Esophagus muscularis mucosa (tissue), 4 donors: Measurements from ENCODE around the gene THRB. TPM values are rescaled to one million over a fixed set of nuclear protein-coding genes. Genes with fewer than 3 reads are reported as not detected.

ENCODE experiments used
- DNase-seq: peaks from one replicate; pipeline ENCODE4 v3.0.0-alpha.2; 2017; ENCODE audit errors: extremely low spot score
- H3K27ac ChIP-seq, 4 donors: fragments of 200-600 bp; sonication (generic); replicated peaks in 1 of 4; 1 replicate in 3 of 4; 2 replicates in 1 of 4; pipeline ENCODE4 v1.5.1; 2016 to 2019; ENCODE audit warnings: mild to moderate bottlenecking in 1 of 4
- H3K27me3 ChIP-seq, 4 donors: fragments of 200-600 bp; sonication (generic); one replicate each; pipeline versions ENCODE4 v1.5.1 to v1.6.0; 2016 to 2019
- H3K36me3 ChIP-seq, 4 donors: fragments of 200-600 bp; sonication (generic); one replicate each; pipeline ENCODE4 v1.5.1; 2016 to 2019
- H3K4me1 ChIP-seq, 4 donors: fragments of 200-600 bp; sonication (generic); one replicate each; pipeline ENCODE4 v1.5.1; 2016 to 2019
- H3K4me3 ChIP-seq, 4 donors: fragments of 200-600 bp; sonication (generic); 1 replicate in 2 of 4; 2 replicates in 2 of 4; pipeline ENCODE4 v1.5.1; 2016 to 2019; ENCODE audit warnings: mild to moderate bottlenecking in 4 of 4, moderate library complexity in 1 of 4
- H3K9me3 ChIP-seq, 4 donors: fragments of 200-600 bp; sonication (generic); 1 replicate in 3 of 4; 2 replicates in 1 of 4; pipeline ENCODE4 v1.5.1; 2016 to 2019
- CTCF ChIP-seq, 3 experiments: fragments of 200-600 bp in 2 of 3; fragments of 450-650 bp in 1 of 3; sonication (generic) in 2 of 3; IDR thresholded peaks; one replicate each; pipeline ENCODE4 v1.5.1; 2017 to 2019; ENCODE audit warnings: antibody characterized with exemption in 3 of 3, mild to moderate bottlenecking in 2 of 3, moderate library complexity in 1 of 3
- EP300 ChIP-seq: sonication (generic); formaldehyde crosslinking; IDR thresholded peaks from one replicate; pipeline ENCODE4 v1.6.1; 2017; ENCODE audit warnings: antibody characterized with exemption
- POLR2A ChIP-seq: fragments of 450-650 bp; IDR thresholded peaks from one replicate; pipeline ENCODE4 v1.6.1; 2017; ENCODE audit warnings: antibody characterized with exemption, moderate library complexity, mild to moderate bottlenecking, low read depth
- POLR2AphosphoS5 ChIP-seq, 2 donors: sonication (generic); formaldehyde crosslinking; IDR thresholded peaks; one replicate each; pipeline ENCODE4 v1.6.1; 2017; ENCODE audit warnings: antibody characterized with exemption in 2 of 2
- WGBS: methylation state at CpG from one replicate; pipeline ENCODE4 v1.1.5; 2018; 5-methylcytosine and 5-hydroxymethylcytosine counted together
- intact Hi-C: fragments of 100-400 bp; cut with DNase I; formaldehyde crosslinking; loops from one replicate; pipeline ENCODE4 v1.15.1; 2023
- total RNA-seq, 4 donors: library from RNA; depleted of rRNA; stranded (reverse); fragments of >200 nt; gene quantifications; one replicate each; pipeline versions ENCODE4 v1.1.0 to v1.2.1, GENCODE V29; 2016

Gene THRB
- total RNA-seq, 4 donors from 2014 or later = 31.5 to 68.6 (median 39.3) TPM

GRCh38 chr3:24349367-24350019 lies 145.2 kb downstream of the THRB start:
- no peak overlapping the region for H3K27ac ChIP-seq
- H3K4me1 ChIP-seq = peaks cover 22 to 38% (median 34%) of the 10 kb centered on the region in 4 donors
- intact Hi-C loops = no loop called here
- no peak for TF ChIP-seq CTCF (IDR thresholded peaks at IDR 0.05)
- no peak for TF ChIP-seq EP300
- TF ChIP-seq POLR2A = no peak
- TF ChIP-seq POLR2AphosphoS5 (IDR thresholded peaks at IDR 0.05) = no peak
- DNase-seq = no peak
- H3K27me3 ChIP-seq = no peaks in the 10 kb centered on the region
- no peaks in the 10 kb centered on the region for H3K9me3 ChIP-seq
- WGBS = 85% methylated on average over 1 of the region's 1 CpG
- no peaks in the 10 kb centered on the region for H3K36me3 ChIP-seq
- H3K4me3 ChIP-seq = no peak overlapping the region

- intact Hi-C loops = no loop called here
- Histone ChIP-seq H3K27ac (no peak overlapping the region), H3K27me3 (no peaks in the 10 kb centered on the region), H3K4me3 (no peak overlapping the region), H3K4me1 (peaks cover 22 to 47% (median 39%) of the 10 kb centered on the region in 4 donors), H3K9me3 (no peaks in the 10 kb centered on the region), H3K36me3 (no peaks in the 10 kb centered on the region)
- no peak for DNase-seq
- WGBS = 92% methylated on average over 4 of the region's 4 CpGs
- TF ChIP-seq CTCF (IDR thresholded peaks at IDR 0.05) = no peak
- TF ChIP-seq POLR2A = no peak
- TF ChIP-seq EP300 = no peak
- TF ChIP-seq POLR2AphosphoS5 (IDR thresholded peaks at IDR 0.05) = no peak
These were observed 146.3 kb downstream of the THRB start for GRCh38 chr3:24348348-24348747.

- H3K27ac ChIP-seq = peak overlapping the region in 1 of 4 donors; percentile 11
- H3K27me3 ChIP-seq = no peaks in the 10 kb centered on the region
- no peaks in the 10 kb centered on the region for H3K9me3 ChIP-seq
- peaks cover 9 to 40% (median 36%) of the 10 kb centered on the region in 4 donors for H3K4me1 ChIP-seq
- H3K36me3 ChIP-seq = no peaks in the 10 kb centered on the region
- intact Hi-C loops = no loop called here
- H3K4me3 ChIP-seq = no peak overlapping the region
- TF ChIP-seq CTCF (IDR thresholded peaks at IDR 0.05) (no peak), POLR2A (no peak)
- WGBS = 48% methylated on average over 3 of the region's 3 CpGs
- DNase-seq = no peak
These were observed 149.7 kb downstream of the THRB start for GRCh38 chr3:24344784-24345439.

GRCh38 chr3:24343084-24343783 lies 151.4 kb downstream of the THRB start:
- intact Hi-C loops = no loop called here
- 82% methylated on average over 3 of the region's 3 CpGs for WGBS
- no peak for DNase-seq
- no peak overlapping the region for H3K27ac ChIP-seq
- H3K4me1 ChIP-seq = peaks cover 17 to 52% (median 51%) of the 10 kb centered on the region in 4 donors
- TF ChIP-seq POLR2A = no peak
- no peak for TF ChIP-seq CTCF (IDR thresholded peaks at IDR 0.05)
- no peak for TF ChIP-seq EP300
- TF ChIP-seq POLR2AphosphoS5 (IDR thresholded peaks at IDR 0.05) = no peak
- no peaks in the 10 kb centered on the region for H3K27me3 ChIP-seq
- H3K4me3 ChIP-seq = no peak overlapping the region
- H3K36me3 ChIP-seq = no peaks in the 10 kb centered on the region
- no peaks in the 10 kb centered on the region for H3K9me3 ChIP-seq
